ENCODE results near the gene EFS.

Gene EFS

GRCh38 chr14:23356662-23357061, 8.3 kb downstream of the EFS start:
- TF ChIP-seq ZFP30 (CRISPR knock-in tag; IDR thresholded peaks at IDR 0.05) = no peak
- no peak for TF ChIP-seq TSHZ2 (CRISPR knock-in tag; IDR thresholded peaks at IDR 0.05)
- no peak for TF ChIP-seq ESRRG (CRISPR knock-in tag; IDR thresholded peaks at IDR 0.05)
- no peak for TF ChIP-seq CSDC2 (CRISPR knock-in tag; IDR thresholded peaks at IDR 0.05)
- no peak for TF ChIP-seq OSR1 (CRISPR knock-in tag; IDR thresholded peaks at IDR 0.05)
- TF ChIP-seq ZNF70 (CRISPR knock-in tag; IDR thresholded peaks at IDR 0.05) = no peak
- TF ChIP-seq ZC3H10 (CRISPR knock-in tag; IDR thresholded peaks at IDR 0.05) = no peak
- TF ChIP-seq ZNF8 (CRISPR knock-in tag; IDR thresholded peaks at IDR 0.05) = no peak
- TF ChIP-seq POU6F1 (CRISPR knock-in tag; IDR thresholded peaks at IDR 0.05; ENCODE audit: borderline replicate concordance, low read depth) = no peak
- TF ChIP-seq GLIS3 (CRISPR knock-in tag; IDR thresholded peaks at IDR 0.05) = no peak
- no peak for TF ChIP-seq RARB (CRISPR knock-in tag; IDR thresholded peaks at IDR 0.05)
- TF ChIP-seq PATZ1 (CRISPR knock-in tag; IDR thresholded peaks at IDR 0.05; ENCODE audit: borderline replicate concordance) = no peak
- no peak for TF ChIP-seq CSRNP3 (CRISPR knock-in tag; IDR thresholded peaks at IDR 0.05)
- TF ChIP-seq TOX (CRISPR knock-in tag; IDR thresholded peaks at IDR 0.05; ENCODE audit: borderline replicate concordance) = no peak
- no peak for ATAC-seq

- ATAC-seq = no peak
- TF ChIP-seq OSR1 (CRISPR knock-in tag; IDR thresholded peaks at IDR 0.05) = no peak
- TF ChIP-seq CSDC2 (CRISPR knock-in tag; IDR thresholded peaks at IDR 0.05) = no peak
- TF ChIP-seq SNAI2 (CRISPR knock-in tag; IDR thresholded peaks at IDR 0.05) = no peak
- no peak for TF ChIP-seq TSHZ2 (CRISPR knock-in tag; IDR thresholded peaks at IDR 0.05)
- TF ChIP-seq TOX (CRISPR knock-in tag; IDR thresholded peaks at IDR 0.05; ENCODE audit: borderline replicate concordance) = no peak
- TF ChIP-seq PATZ1 (CRISPR knock-in tag; IDR thresholded peaks at IDR 0.05; ENCODE audit: borderline replicate concordance) = no peak
- no peak for TF ChIP-seq ESRRG (CRISPR knock-in tag; IDR thresholded peaks at IDR 0.05)
- no peak for TF ChIP-seq RARB (CRISPR knock-in tag; IDR thresholded peaks at IDR 0.05)
- TF ChIP-seq ZFP3 (CRISPR knock-in tag; IDR thresholded peaks at IDR 0.05) = no peak
- no peak for TF ChIP-seq ZNF565 (CRISPR knock-in tag; conservative IDR thresholded peaks at IDR 0.05; ENCODE audit: low read depth)
- TF ChIP-seq ISL1 (CRISPR knock-in tag; IDR thresholded peaks at IDR 0.05) = no peak
- no peak for TF ChIP-seq ARNTL (CRISPR knock-in tag; IDR thresholded peaks at IDR 0.05; ENCODE audit: borderline replicate concordance, low read depth)
- TF ChIP-seq TCF4 (CRISPR knock-in tag; IDR thresholded peaks at IDR 0.05; ENCODE audit: borderline replicate concordance) = no peak
- no peak for TF ChIP-seq ZNF8 (CRISPR knock-in tag; IDR thresholded peaks at IDR 0.05)
- TF ChIP-seq ZFP30 (CRISPR knock-in tag; IDR thresholded peaks at IDR 0.05) = no peak
Measured at GRCh38 chr14:23355871-23356435, 9.0 kb downstream of the EFS start.
